Activated CD4-positive, alpha-beta memory T cell treated with anti-CD3 and anti-CD28 coated beads, Interleukin-2, amount 10 ng/mL, durations not matched to agents 7 days and 5 days (primary cell): Measurements from ENCODE around the gene C1orf74. TPM values are rescaled to one million over a fixed set of nuclear protein-coding genes. Genes with fewer than 3 reads are reported as not detected.

ENCODE experiments used
- CTCF ChIA-PET: fragments of 350-600 bp; sonication (Branson Sonifier 250); formaldehyde crosslinking; loops from one replicate; lab custom pipeline; 2021; ENCODE audit warnings: antibody characterized with exemption, inconsistent platforms; lab: Charles Lee
- POLR2A ChIA-PET: fragments of 350-600 bp; sonication (Branson Sonifier 250); formaldehyde crosslinking; loops from one replicate; lab custom pipeline; 2021; ENCODE audit warnings: antibody characterized with exemption; lab: Charles Lee
- DNase-seq: peaks from one replicate; pipeline ENCODE4 v3.0.0-alpha.2; 2020
- H3K27ac Mint-ChIP-seq: one replicate; pipeline ENCODE4 v1.8.0; 2021; ENCODE audit warnings: mild to moderate bottlenecking, mixed read lengths
- H3K27me3 Mint-ChIP-seq: one replicate; pipeline ENCODE4 v1.8.0; 2021; ENCODE audit warnings: mixed read lengths
- H3K36me3 Mint-ChIP-seq: one replicate; pipeline ENCODE4 v1.8.0; 2021; ENCODE audit warnings: low read depth, mixed read lengths
- H3K4me1 Mint-ChIP-seq: one replicate; pipeline ENCODE4 v1.8.0; 2021; ENCODE audit warnings: mixed read lengths
- H3K4me3 Mint-ChIP-seq: one replicate; pipeline ENCODE4 v1.8.0; 2021; ENCODE audit warnings: mild to moderate bottlenecking, mixed read lengths
- H3K9me3 Mint-ChIP-seq: one replicate; pipeline ENCODE4 v1.8.0; 2021; ENCODE audit warnings: mixed read lengths
- total RNA-seq, 2 experiments: library from RNA; stranded (reverse); gene quantifications; one replicate each; pipeline ENCODE4 v1.2.3, GENCODE V29; 2021

The C1orf74 gene
- total RNA-seq, 2 experiments from 2014 or later: 2.1 to 2.2 TPM

GRCh38 chr1:209737118-209737505, 47.2 kb downstream of the C1orf74 start:
- H3K9me3 Mint-ChIP-seq: no peaks in the 10 kb centered on the region
- peaks cover 34% of the 10 kb centered on the region for H3K4me1 Mint-ChIP-seq
- peaks cover 10% of the 10 kb centered on the region for H3K36me3 Mint-ChIP-seq
- no peaks in the 10 kb centered on the region for H3K27me3 Mint-ChIP-seq
- POLR2A ChIA-PET: interaction anchor here (0.7 to 1.4 kb wide), 4 partner anchors 12 to 28 kb away, joined by 3 to 4 read pairs (median 3); no protein-coding TSS in a partner anchor
- H3K27ac Mint-ChIP-seq: no peak overlapping the region
- no peak overlapping the region for H3K4me3 Mint-ChIP-seq
- CTCF ChIA-PET: interaction anchor here (0.7 to 1.6 kb wide), 6 partner anchors 9 to 167 kb away, joined by 3 to 6 read pairs (median 4); no protein-coding TSS in a partner anchor
- DNase-seq: no peak

GRCh38 chr1:209736490-209737117, 47.8 kb downstream of the C1orf74 start:
- POLR2A ChIA-PET: interaction anchor here (0.7 to 1.4 kb wide), 5 partner anchors 12 to 29 kb away, joined by 3 to 4 read pairs (median 3); no protein-coding TSS in a partner anchor
- CTCF ChIA-PET: interaction anchor here (0.7 to 1.7 kb wide), 7 partner anchors 10 to 167 kb away, joined by 3 to 6 read pairs (median 3); no protein-coding TSS in a partner anchor
- Mint-ChIP-seq H3K36me3 (peaks cover 10% of the 10 kb centered on the region), H3K4me1 (peaks cover 29% of the 10 kb centered on the region), H3K9me3 (no peaks in the 10 kb centered on the region), H3K4me3 (no peak overlapping the region), H3K27ac (no peak overlapping the region), H3K27me3 (no peaks in the 10 kb centered on the region)
- DNase-seq: no peak

DNA sequence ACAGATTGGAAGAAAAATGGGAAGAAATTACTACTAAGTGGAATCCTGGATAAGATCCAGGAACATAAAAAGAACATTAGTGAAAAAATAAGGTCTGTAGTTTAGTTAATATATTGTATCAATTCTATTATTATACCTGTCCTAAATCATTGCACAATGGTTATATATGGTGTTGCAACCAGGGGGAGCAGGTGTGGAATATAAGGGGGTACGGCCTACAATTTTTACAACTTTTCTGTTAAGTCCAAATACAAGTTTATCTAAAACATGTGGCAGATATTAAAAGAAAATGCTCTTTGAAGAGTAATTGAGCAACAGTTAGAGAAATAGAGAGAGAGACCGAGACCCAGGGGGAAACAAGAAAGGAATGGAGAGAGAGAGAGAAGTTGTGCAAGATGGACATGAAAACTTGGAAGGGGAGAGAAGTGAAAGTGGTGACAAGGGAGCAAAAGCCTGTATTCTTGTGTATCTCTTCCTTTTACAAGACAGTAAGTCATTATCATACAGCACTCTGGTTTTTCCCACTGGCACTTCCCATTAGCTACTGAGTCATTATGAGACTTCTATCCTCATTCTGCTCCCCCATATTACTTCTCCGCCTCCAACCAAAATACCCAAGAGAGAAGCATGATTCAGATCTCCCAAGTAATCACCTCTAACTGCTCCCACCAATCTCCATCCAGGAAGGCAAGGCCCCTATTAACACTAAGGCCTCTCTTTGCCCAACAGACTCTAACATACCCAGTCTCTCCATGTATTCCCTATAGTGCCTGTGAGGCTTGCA, 50.8 kb downstream of the C1orf74 start:
- Mint-ChIP-seq H3K27me3 (no peaks in the 10 kb centered on the region), H3K36me3 (peaks cover 14% of the 10 kb centered on the region), H3K4me3 (no peak overlapping the region), H3K4me1 (peaks cover 26% of the 10 kb centered on the region), H3K27ac (no peak overlapping the region), H3K9me3 (peaks cover 4% of the 10 kb centered on the region)
- ChIA-PET POLR2A (interaction anchor here (0.6 to 1.2 kb wide), 2 partner anchors 10 to 28 kb away, joined by 3 read pairs; no protein-coding TSS in a partner anchor), CTCF (no interaction called here)
- DNase-seq: no peak

DNA sequence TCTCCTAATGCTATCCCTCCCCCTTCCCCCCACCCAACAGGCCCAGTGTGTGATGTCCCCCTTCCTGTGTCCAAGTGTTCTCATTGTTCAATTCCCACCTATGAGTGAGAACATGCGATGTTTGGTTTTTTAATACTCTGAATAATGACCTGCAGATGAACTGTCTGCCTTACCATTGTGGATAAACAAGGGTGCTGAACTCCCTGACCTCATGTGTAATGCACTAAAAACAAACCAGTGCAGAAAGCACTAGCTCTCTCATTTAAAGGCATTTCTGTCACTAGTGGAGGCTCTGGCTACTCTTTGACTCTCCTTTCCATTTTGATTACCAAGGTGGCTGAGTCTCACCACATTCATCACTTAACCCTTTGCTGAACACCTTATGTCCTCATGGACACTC, 51.6 kb downstream of the C1orf74 start:
- CTCF ChIA-PET: no interaction called here
- H3K4me3 Mint-ChIP-seq: no peak overlapping the region
- POLR2A ChIA-PET: no interaction called here

GRCh38 chr1:209729436-209729835, 54.9 kb downstream of the C1orf74 start:
- peaks cover 4% of the 10 kb centered on the region for H3K9me3 Mint-ChIP-seq
- POLR2A ChIA-PET: no interaction called here
- H3K4me1 Mint-ChIP-seq: peaks cover 30% of the 10 kb centered on the region
- no peak for DNase-seq
- H3K4me3 Mint-ChIP-seq: no peak overlapping the region
- CTCF ChIA-PET: interaction anchor here (1.8 kb wide), 1 partner anchor 160 kb away, joined by 6 read pairs; no protein-coding TSS in a partner anchor
- no peaks in the 10 kb centered on the region for H3K27me3 Mint-ChIP-seq
- no peak overlapping the region for H3K27ac Mint-ChIP-seq
- H3K36me3 Mint-ChIP-seq: peaks cover 9% of the 10 kb centered on the region

More for the DNA sequence above, 51.6 kb downstream of the C1orf74 start:
- H3K4me1 Mint-ChIP-seq: peaks cover 27% of the 10 kb centered on the region
- H3K27ac Mint-ChIP-seq: no peak overlapping the region
- DNase-seq: no peak
- H3K9me3 Mint-ChIP-seq: peaks cover 4% of the 10 kb centered on the region
- peaks cover 14% of the 10 kb centered on the region for H3K36me3 Mint-ChIP-seq
- no peaks in the 10 kb centered on the region for H3K27me3 Mint-ChIP-seq

Other genes with a start within 250 kb of the C1orf74 start
- not detected for gene CAMK1G, start 200.8 kb downstream of the C1orf74 start, total RNA-seq
- 1 to 10 TPM; 4.2 to 4.4 TPM for gene LAMB3, start 132.1 kb downstream of the C1orf74 start, total RNA-seq
- gene G0S2, start 109.1 kb downstream of the C1orf74 start, total RNA-seq: 1 to 10 TPM; 7.3 to 7.6 TPM
- gene HSD11B1, start 79.7 kb downstream of the C1orf74 start, total RNA-seq: 10 to 100 TPM in 1 of 2 experiments, 1 to 10 TPM in 1; 8.7 to 11.4 TPM
- gene TRAF3IP3, start 28.5 kb downstream of the C1orf74 start, total RNA-seq: 100 to 1,000 TPM; 421 to 422 TPM
- gene IRF6, start 21.6 kb upstream of the C1orf74 start, total RNA-seq: under 1 TPM; 0.10 to 0.25 TPM
- gene UTP25, start 43.4 kb upstream of the C1orf74 start, total RNA-seq: 1 to 10 TPM; 5.7 to 5.8 TPM
- not detected for gene SYT14, start 153.7 kb upstream of the C1orf74 start, total RNA-seq